ENCODE measurements around the gene SPECC1. TPM values are rescaled to one million over a fixed set of nuclear protein-coding genes. Genes with fewer than 3 reads are reported as not detected.
"Not testable (repeated sequence)": the region's sequence is repeated elsewhere in the genome, so short reads cannot be mapped to it uniquely, and the experiment has no call there.

Gene SPECC1
- total RNA-seq, 2 experiments from 2014 or later: 13.7 to 17.4 TPM

DNA sequence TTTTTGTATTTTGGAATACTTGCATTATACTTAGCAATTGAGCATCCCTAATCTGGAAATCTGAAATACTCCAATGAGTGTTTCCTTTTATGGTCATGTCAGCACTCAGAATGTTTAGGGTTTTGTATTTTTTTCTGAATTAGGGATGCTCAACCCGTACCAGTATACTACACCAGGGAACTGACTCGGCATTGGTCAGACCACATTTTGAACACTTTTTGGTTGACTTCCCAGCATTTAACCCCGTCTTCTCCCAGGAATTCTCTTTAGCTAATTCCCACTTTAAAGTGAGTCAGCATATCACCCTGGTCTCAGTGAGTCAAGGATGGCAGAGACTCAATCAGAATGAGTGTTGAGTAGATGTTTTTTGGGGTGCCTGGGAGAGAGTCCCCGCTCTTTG, 177.9 kb downstream of the SPECC1 start:
- Mint-ChIP-seq H3K27me3 (ENCODE audit: low read depth) (no peaks in the 10 kb centered on the region), H3K36me3 (ENCODE audit: low read depth) (no peaks in the 10 kb centered on the region), H3K9me3 (no peaks in the 10 kb centered on the region), H3K27ac (no peak overlapping the region), H3K4me3 (no peak overlapping the region), H3K4me1 (ENCODE audit: low read depth) (peaks cover 3% of the 10 kb centered on the region)
- CTCF ChIA-PET: no interaction called here
- intact Hi-C loops (cut with micrococcal nuclease): no loop called here
- DNase-seq: no peak

DNA sequence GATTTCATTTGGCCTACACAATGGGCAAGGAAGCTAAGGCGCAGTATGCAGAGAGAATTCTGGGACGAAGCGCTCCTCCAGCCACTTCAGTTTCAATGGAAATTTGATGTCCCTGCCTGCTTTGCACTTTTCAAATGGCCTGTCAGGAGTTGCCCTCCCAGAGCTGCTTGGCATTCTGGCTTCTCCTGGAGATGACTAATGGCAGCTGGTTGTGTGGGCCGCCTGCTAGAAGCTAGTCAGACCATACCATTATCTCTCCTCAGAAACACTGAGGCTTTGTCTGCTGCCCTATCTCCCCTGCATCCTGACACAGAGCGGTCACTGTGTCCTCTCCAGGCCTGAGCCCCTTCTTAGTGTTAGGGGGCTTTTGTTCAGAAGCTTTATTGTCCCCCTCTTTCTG, 180.1 kb downstream of the SPECC1 start:
- Mint-ChIP-seq H3K36me3 (ENCODE audit: low read depth) (no peaks in the 10 kb centered on the region), H3K27ac (no peak overlapping the region), H3K27me3 (ENCODE audit: low read depth) (no peaks in the 10 kb centered on the region), H3K9me3 (no peaks in the 10 kb centered on the region), H3K4me3 (no peak overlapping the region), H3K4me1 (ENCODE audit: low read depth) (peaks cover 3% of the 10 kb centered on the region)
- intact Hi-C loops (cut with micrococcal nuclease): no loop called here
- CTCF ChIA-PET: no interaction called here
- no peak for DNase-seq

GRCh38 chr17:20189979-20190378, 180.8 kb downstream of the SPECC1 start:
- intact Hi-C loops (cut with micrococcal nuclease): no loop called here

GRCh38 chr17:20190605-20191004, 181.4 kb downstream of the SPECC1 start:
- Mint-ChIP-seq H3K9me3 (no peaks in the 10 kb centered on the region), H3K36me3 (ENCODE audit: low read depth) (no peaks in the 10 kb centered on the region), H3K27me3 (ENCODE audit: low read depth) (no peaks in the 10 kb centered on the region), H3K4me3 (no peak overlapping the region), H3K4me1 (ENCODE audit: low read depth) (peaks cover 3% of the 10 kb centered on the region), H3K27ac (no peak overlapping the region)
- DNase-seq: no peak
- CTCF ChIA-PET: interaction anchor here (0.9 kb wide), 1 partner anchor 129 kb away, joined by 3 read pairs; no protein-coding TSS in a partner anchor
- intact Hi-C loops (cut with micrococcal nuclease): no loop called here

More at GRCh38 chr17:20189979-20190378, 180.8 kb downstream of the SPECC1 start:
- CTCF ChIA-PET: interaction anchor here (0.6 to 0.9 kb wide), 2 partner anchors 63 to 130 kb away, joined by 3 read pairs; no protein-coding TSS in a partner anchor
- Mint-ChIP-seq H3K4me1 (ENCODE audit: low read depth) (peaks cover 3% of the 10 kb centered on the region), H3K4me3 (no peak overlapping the region), H3K36me3 (ENCODE audit: low read depth) (no peaks in the 10 kb centered on the region), H3K27ac (no peak overlapping the region), H3K27me3 (ENCODE audit: low read depth) (no peaks in the 10 kb centered on the region), H3K9me3 (no peaks in the 10 kb centered on the region)
- no peak for DNase-seq

DNA sequence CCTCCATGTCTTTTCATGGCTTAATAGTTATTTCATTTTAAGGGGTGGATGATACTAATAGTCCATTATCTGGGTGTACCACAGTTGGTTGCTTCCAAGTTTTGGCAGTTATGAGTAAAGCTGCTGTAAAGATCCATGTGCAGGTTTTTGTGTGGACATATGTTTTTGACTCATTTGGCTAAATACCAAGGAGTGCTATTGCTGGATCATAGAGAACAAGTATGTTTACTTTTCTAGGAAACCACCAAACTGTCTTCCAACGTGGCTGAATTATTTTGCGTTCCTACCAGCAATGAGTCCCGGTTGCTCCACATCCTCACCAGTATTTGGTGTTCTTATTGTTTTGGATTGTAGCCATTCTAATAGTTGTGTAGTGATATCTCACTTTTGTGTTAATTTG, 181.9 kb downstream of the SPECC1 start:
- DNase-seq: no peak
- intact Hi-C loops (cut with micrococcal nuclease): no loop called here
- Mint-ChIP-seq H3K9me3 (peaks cover 2% of the 10 kb centered on the region), H3K4me3 (no peak overlapping the region), H3K27me3 (ENCODE audit: low read depth) (no peaks in the 10 kb centered on the region), H3K36me3 (ENCODE audit: low read depth) (no peaks in the 10 kb centered on the region), H3K4me1 (ENCODE audit: low read depth) (peaks cover 3% of the 10 kb centered on the region), H3K27ac (no peak overlapping the region)
- CTCF ChIA-PET: no interaction called here

DNA sequence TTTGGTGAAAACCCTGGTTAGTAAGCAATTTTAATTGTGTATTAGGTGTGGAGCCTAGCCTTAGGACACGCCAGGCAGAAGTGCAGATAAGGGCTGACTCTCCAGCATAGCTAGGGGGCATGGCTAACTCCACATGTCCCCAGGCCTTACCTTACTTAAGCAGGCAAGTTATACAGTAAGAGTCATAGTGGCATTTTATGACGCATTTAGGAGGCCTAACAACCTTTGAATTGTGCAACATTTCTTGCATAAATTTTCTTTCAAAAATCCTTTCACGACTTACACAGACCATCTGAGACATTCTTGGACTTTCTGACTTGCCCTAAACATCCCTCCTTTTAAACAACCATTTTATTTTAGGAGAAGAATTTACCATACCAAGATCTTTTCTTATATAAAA, 187.1 kb downstream of the SPECC1 start:
- intact Hi-C loops (cut with micrococcal nuclease); H3K9me3 Mint-ChIP-seq; H3K36me3 Mint-ChIP-seq (ENCODE audit: low read depth); H3K4me3 Mint-ChIP-seq; H3K4me1 Mint-ChIP-seq (ENCODE audit: low read depth); DNase-seq; H3K27me3 Mint-ChIP-seq (ENCODE audit: low read depth); H3K27ac Mint-ChIP-seq; CTCF ChIA-PET: not testable (repeated sequence)

GRCh38 chr17:20197272-20197926, 188.2 kb downstream of the SPECC1 start:
- intact Hi-C loops (cut with micrococcal nuclease): no loop called here
- H3K4me1 Mint-ChIP-seq (ENCODE audit: low read depth): no peaks in the 10 kb centered on the region
- H3K27me3 Mint-ChIP-seq (ENCODE audit: low read depth): no peaks in the 10 kb centered on the region
- no peak overlapping the region for H3K27ac Mint-ChIP-seq
- peaks cover 1% of the 10 kb centered on the region for H3K36me3 Mint-ChIP-seq (ENCODE audit: low read depth)
- no peak for DNase-seq
- CTCF ChIA-PET: interaction anchor here (1.1 kb wide), 1 partner anchor 8 kb away, joined by 3 read pairs; no protein-coding TSS in a partner anchor
- peaks cover 5% of the 10 kb centered on the region for H3K9me3 Mint-ChIP-seq
- H3K4me3 Mint-ChIP-seq: no peak overlapping the region

GRCh38 chr17:20200016-20200795, 191.0 kb downstream of the SPECC1 start:
- H3K9me3 Mint-ChIP-seq: peaks cover 5% of the 10 kb centered on the region
- CTCF ChIA-PET: no interaction called here
- H3K36me3 Mint-ChIP-seq (ENCODE audit: low read depth): peaks cover 1% of the 10 kb centered on the region
- intact Hi-C loops (cut with micrococcal nuclease): no loop called here
- H3K4me3 Mint-ChIP-seq: no peak overlapping the region
- no peak overlapping the region for H3K27ac Mint-ChIP-seq
- H3K27me3 Mint-ChIP-seq (ENCODE audit: low read depth): no peaks in the 10 kb centered on the region
- H3K4me1 Mint-ChIP-seq (ENCODE audit: low read depth): peaks cover 9% of the 10 kb centered on the region
- DNase-seq: no peak

- Mint-ChIP-seq H3K9me3 (peaks cover 5% of the 10 kb centered on the region), H3K27ac (no peak overlapping the region), H3K4me1 (ENCODE audit: low read depth) (peaks cover 16% of the 10 kb centered on the region), H3K4me3 (no peak overlapping the region), H3K27me3 (ENCODE audit: low read depth) (no peaks in the 10 kb centered on the region), H3K36me3 (ENCODE audit: low read depth) (peaks cover 1% of the 10 kb centered on the region)
- CTCF ChIA-PET: interaction anchor here (0.7 to 0.9 kb wide), 2 partner anchors 22 to 192 kb away, joined by 3 read pairs; no protein-coding TSS in a partner anchor
- intact Hi-C loops (cut with micrococcal nuclease): no loop called here
- DNase-seq: no peak
These were observed 191.8 kb downstream of the SPECC1 start for GRCh38 chr17:20200865-20201458.

- Mint-ChIP-seq H3K27ac (no peak overlapping the region), H3K4me1 (ENCODE audit: low read depth) (peaks cover 27% of the 10 kb centered on the region), H3K9me3 (no peaks in the 10 kb centered on the region), H3K27me3 (ENCODE audit: low read depth) (no peaks in the 10 kb centered on the region), H3K4me3 (no peak overlapping the region), H3K36me3 (ENCODE audit: low read depth) (no peaks in the 10 kb centered on the region)
- intact Hi-C loops (cut with micrococcal nuclease): no loop called here
- DNase-seq: no peak
- CTCF ChIA-PET: no interaction called here
These were observed 193.0 kb downstream of the SPECC1 start for GRCh38 chr17:20202141-20202621.

DNA sequence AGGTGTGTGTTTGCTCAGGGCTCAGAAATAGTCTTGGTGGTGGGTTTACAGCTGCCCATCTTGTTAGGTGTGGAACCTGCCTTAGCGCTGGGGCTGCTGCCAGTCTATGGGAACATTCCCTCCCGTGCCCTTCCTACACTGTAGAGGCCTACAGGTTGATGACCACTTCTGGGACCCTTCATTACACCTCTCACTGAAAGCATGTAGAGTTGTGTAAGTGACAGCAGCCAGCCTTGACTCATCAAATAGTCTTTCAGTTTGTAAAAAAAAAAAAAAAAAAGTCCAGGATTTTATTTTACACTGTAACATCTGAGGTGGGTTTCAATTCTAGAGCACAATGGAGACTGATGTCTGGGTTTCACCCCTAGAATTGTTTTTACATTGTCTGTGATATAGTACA, 193.9 kb downstream of the SPECC1 start:
- H3K36me3 Mint-ChIP-seq (ENCODE audit: low read depth): no peaks in the 10 kb centered on the region
- H3K4me3 Mint-ChIP-seq: no peak overlapping the region
- no peaks in the 10 kb centered on the region for H3K9me3 Mint-ChIP-seq
- DNase-seq: no peak
- peaks cover 28% of the 10 kb centered on the region for H3K4me1 Mint-ChIP-seq (ENCODE audit: low read depth)
- no peaks in the 10 kb centered on the region for H3K27me3 Mint-ChIP-seq (ENCODE audit: low read depth)
- CTCF ChIA-PET: interaction anchor here (0.6 kb wide), 1 partner anchor 10 kb away, joined by 3 read pairs; no protein-coding TSS in a partner anchor
- intact Hi-C loops (cut with micrococcal nuclease): no loop called here
- H3K27ac Mint-ChIP-seq: no peak overlapping the region

DNA sequence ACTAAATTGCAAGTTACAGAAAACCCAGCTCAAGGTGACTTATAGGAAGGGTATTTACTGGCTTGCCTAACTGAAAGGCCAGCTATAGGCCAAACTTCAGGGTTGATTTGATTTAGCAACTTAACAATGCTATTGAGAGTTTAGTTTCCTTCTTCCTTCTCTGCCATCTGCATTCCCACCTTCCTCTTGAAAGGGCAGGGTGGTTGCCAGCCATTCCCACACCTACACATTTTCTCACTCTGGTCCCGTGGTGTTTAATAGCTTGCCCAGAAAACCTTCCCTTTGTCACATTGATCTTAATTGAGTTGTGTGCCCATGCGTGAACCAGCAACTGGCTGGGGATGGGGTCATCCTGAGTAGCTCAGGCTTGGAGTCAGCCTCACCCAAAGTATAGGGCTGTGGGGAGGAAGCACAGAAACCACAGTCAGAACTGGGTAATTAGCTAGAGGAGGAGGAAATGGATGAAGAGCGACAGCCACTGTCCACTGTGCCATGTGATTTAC, 194.7 kb downstream of the SPECC1 start:
- Mint-ChIP-seq H3K9me3 (no peaks in the 10 kb centered on the region), H3K27ac (no peak overlapping the region), H3K4me1 (ENCODE audit: low read depth) (peaks cover 28% of the 10 kb centered on the region), H3K27me3 (ENCODE audit: low read depth) (no peaks in the 10 kb centered on the region), H3K4me3 (no peak overlapping the region), H3K36me3 (ENCODE audit: low read depth) (no peaks in the 10 kb centered on the region)
- CTCF ChIA-PET: no interaction called here
- no peak for DNase-seq
- intact Hi-C loops (cut with micrococcal nuclease): no loop called here

Measured in activated naive CD4-positive, alpha-beta T cell treated with anti-CD3 and anti-CD28 coated beads for 36 hours (primary cell).